HL-60 (cell line): ENCODE data around the gene CAPN13.

Source experiments
- CTCF ChIP-seq: IDR thresholded peaks from one replicate; pipeline ENCODE4 v1.5.1; 2011; ENCODE audit warnings: low read length, control low read depth, inconsistent platforms; ENCODE audit not compliant: insufficient read depth
- POLR2AphosphoS5 ChIP-seq: IDR thresholded peaks from 2 replicates; pipeline ENCODE4 v1.6.1; 2012; ENCODE audit warnings: low read depth

DNA sequence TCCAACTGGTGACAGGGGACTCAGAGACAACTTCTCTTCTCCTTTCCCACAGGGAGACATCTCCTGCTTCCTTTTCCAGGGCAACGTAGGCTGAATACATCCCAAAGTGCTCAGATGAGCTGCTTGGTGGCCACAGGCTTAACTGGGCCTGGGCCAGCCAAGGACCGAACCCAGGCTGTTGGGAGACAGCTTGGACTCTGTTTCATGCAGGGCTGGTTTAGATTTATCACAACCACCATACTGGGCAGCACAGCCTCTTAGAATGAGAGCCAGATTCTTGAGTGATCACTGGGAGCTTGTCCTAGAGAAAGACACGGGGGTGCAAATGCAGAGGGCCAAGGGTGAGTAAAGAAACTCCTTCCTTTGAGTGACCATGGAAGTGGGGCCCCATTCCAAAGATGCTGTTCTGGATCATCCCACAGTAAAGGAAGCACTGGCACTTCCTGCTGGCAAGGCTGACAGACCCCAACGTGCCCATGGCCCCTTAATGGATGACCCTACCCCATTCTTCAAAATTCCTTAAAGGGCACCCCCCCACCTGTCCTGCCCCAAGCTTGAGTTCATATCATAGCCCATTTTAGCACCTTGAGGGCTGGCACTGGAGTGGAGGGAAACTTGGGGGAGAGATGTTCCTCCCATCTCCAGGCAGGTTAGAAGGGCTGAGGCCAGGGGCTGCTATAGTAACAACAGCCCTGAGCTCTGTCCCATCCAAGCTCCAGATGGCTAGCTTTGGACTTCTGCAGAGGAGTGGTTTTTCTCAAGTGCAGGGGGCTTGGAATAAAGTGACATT, 84.1 kb downstream of the CAPN13 start:
- TF ChIP-seq CTCF: no peak
- no peak for TF ChIP-seq POLR2AphosphoS5
